ES-I3 (cell line): ENCODE measurements around the gene PCBP3.

Experiments used
- H3K36me3 ChIP-seq: 2 replicates; pipeline ENCODE4 v1.6.1; 2013; ENCODE audit warnings: mild to moderate bottlenecking, low read length, control low read depth, moderate library complexity; ENCODE audit not compliant: insufficient read depth
- H3K4me1 ChIP-seq: 2 replicates; pipeline ENCODE4 v1.6.1; 2013; ENCODE audit warnings: mild to moderate bottlenecking, control low read depth, low read length; ENCODE audit not compliant: insufficient read depth
- H3K9ac ChIP-seq: 2 replicates; pipeline ENCODE4 v1.6.1; 2013; ENCODE audit warnings: low read depth, mild to moderate bottlenecking, low read length, moderate library complexity
- H3K9me3 ChIP-seq: 2 replicates; pipeline ENCODE4 v1.6.1; 2013; ENCODE audit warnings: mild to moderate bottlenecking, low read length, moderate library complexity; ENCODE audit not compliant: control insufficient read depth, insufficient read depth

Gene PCBP3

DNA sequence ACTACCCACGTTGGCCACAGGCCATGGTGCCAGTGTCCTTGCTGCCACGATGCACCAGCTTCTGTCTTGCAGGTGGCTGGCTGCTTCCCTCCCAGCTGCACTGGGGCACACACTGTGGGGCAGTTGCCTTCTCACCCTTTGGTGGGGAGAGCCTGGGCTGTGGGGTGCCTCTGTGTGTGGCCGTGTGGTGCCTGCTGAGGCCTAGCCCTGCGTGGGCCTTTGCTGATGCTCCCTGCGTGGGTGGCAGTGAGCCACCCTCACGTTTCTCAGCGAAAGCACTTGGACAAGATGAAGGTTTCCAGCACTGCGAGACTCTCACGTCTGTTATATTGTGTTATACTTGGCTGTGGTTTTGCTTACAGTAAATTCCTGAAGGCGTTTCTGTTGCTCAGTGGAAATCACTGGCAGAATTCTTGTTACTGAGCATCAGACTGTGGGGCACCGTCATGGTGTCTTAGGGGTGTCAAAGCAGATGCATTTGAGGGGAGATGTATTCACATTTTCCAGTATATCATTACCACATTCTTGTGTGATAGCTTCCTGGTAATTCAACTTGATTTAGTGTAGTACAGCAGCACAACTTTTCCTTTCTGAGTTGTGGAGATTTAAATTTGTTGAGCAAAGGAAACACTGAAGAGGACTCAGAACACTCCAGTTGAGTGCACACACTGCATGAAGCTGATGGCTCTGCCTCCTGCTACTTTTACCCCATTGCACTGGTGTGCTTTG lies 124.7 kb downstream of the PCBP3 start:
- Histone ChIP-seq H3K9me3 (no peaks in the 10 kb centered on the region), H3K9ac (no peak overlapping the region), H3K4me1 (no peaks in the 10 kb centered on the region), H3K36me3 (no peaks in the 10 kb centered on the region)

DNA sequence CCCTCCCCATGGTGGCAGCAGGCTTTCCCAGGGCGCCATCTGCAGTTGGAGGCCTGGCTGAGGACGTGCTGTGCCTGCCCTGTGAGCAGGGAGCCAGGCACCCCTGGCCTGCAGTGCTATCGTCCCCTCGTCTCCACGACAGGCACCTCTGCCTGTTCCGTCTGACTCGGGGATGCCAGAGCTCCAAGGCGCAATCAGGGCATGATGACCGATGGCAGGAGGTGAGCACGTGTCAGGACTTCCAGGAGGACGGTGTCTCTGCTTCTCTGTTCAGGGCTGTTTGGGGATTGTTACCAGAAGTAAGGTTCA lies 125.2 kb downstream of the PCBP3 start:
- Histone ChIP-seq H3K36me3 (no peaks in the 10 kb centered on the region), H3K9ac (no peak overlapping the region), H3K9me3 (no peaks in the 10 kb centered on the region), H3K4me1 (no peaks in the 10 kb centered on the region)

DNA sequence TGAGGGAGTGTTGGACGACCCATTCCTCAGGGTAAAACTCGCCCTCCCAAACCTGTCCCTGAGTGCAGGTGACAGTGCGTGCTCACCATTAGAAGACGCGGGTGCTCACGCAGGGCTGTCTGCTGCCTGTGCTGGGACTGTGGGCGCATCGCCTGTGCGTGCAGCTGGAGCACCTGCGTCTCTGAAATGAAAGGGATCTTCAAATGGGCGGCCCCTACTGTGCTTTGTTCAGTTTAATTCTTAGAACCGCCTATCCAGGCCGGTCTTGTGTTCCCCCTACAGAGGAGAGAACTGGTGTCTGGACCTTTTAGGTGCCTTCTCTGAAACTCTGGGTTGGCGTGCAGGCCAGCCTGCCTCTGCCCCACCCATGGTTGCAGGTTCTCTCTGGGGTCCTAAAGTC lies 125.8 kb downstream of the PCBP3 start:
- Histone ChIP-seq H3K9ac (no peak overlapping the region), H3K36me3 (no peaks in the 10 kb centered on the region), H3K4me1 (no peaks in the 10 kb centered on the region), H3K9me3 (no peaks in the 10 kb centered on the region)

GRCh38 chr21:45769896-45770295 lies 126.4 kb downstream of the PCBP3 start:
- no peaks in the 10 kb centered on the region for H3K9me3 ChIP-seq
- H3K4me1 ChIP-seq: no peaks in the 10 kb centered on the region
- no peaks in the 10 kb centered on the region for H3K36me3 ChIP-seq
- H3K9ac ChIP-seq: no peak overlapping the region

GRCh38 chr21:45772180-45772579 lies 128.7 kb downstream of the PCBP3 start:
- H3K36me3 ChIP-seq: no peaks in the 10 kb centered on the region
- H3K4me1 ChIP-seq: no peaks in the 10 kb centered on the region
- H3K9me3 ChIP-seq: peaks cover 2% of the 10 kb centered on the region; the same call in 1 of the 2 replicates
- H3K9ac ChIP-seq: no peak overlapping the region

DNA sequence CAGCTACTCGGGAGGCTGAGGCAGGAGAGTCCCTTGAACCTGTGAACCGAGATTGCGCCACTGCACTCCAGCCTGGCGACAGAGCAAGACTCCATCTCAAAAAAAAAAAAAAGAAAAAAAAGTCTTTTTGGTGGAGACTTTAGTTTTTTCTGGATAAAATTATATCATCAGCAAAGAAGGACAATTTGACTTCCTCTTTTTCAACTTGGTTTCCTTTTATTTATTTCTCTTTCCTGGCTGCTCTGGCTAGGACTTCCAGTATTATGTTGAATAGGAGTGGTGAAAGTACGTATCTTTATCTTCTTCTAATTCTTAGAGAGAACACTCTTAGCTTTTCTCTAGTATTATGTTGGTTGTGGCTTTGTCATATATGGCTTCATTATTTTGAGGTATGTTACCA lies 130.8 kb downstream of the PCBP3 start:
- Histone ChIP-seq H3K36me3 (no peaks in the 10 kb centered on the region), H3K4me1 (no peaks in the 10 kb centered on the region), H3K9me3 (peaks cover 4% of the 10 kb centered on the region; the same call in 1 of the 2 replicates), H3K9ac (no peak overlapping the region)

GRCh38 chr21:45776971-45777370 lies 133.4 kb downstream of the PCBP3 start:
- Histone ChIP-seq H3K9ac (no peak overlapping the region), H3K36me3 (no peaks in the 10 kb centered on the region), H3K9me3 (peaks cover 4% of the 10 kb centered on the region; the same call in 1 of the 2 replicates), H3K4me1 (no peaks in the 10 kb centered on the region)

GRCh38 chr21:45778686-45779085 lies 135.2 kb downstream of the PCBP3 start:
- Histone ChIP-seq H3K4me1 (no peaks in the 10 kb centered on the region), H3K9me3 (peaks cover 4% of the 10 kb centered on the region; the same call in 1 of the 2 replicates), H3K36me3 (no peaks in the 10 kb centered on the region), H3K9ac (no peak overlapping the region)

GRCh38 chr21:45779226-45779625 lies 135.7 kb downstream of the PCBP3 start:
- Histone ChIP-seq H3K9me3 (peaks cover 4% of the 10 kb centered on the region; the same call in 1 of the 2 replicates), H3K4me1 (no peaks in the 10 kb centered on the region), H3K36me3 (no peaks in the 10 kb centered on the region), H3K9ac (no peak overlapping the region)

DNA sequence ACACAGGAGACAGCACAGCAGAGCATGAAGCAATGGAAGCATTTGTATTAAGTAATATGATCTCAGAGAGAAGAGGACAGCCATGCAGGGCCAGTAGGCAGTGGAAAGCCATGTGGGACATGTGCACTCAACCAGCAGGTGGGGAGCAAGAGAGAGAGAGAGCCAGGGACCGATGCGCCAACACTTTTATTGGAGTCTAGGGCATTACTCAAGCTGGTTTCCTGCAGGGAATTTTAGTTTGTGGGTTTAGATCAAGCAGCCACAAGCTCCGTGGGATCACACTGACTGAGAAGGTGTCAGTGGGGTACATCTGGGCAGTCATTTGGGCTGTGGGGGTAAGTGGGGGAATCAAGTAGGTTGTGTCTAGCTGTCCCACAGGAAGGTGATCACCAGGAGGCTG lies 137.1 kb downstream of the PCBP3 start:
- Histone ChIP-seq H3K9ac (no peak overlapping the region), H3K36me3 (no peaks in the 10 kb centered on the region), H3K9me3 (peaks cover 4% of the 10 kb centered on the region; the same call in 1 of the 2 replicates), H3K4me1 (no peaks in the 10 kb centered on the region)

DNA sequence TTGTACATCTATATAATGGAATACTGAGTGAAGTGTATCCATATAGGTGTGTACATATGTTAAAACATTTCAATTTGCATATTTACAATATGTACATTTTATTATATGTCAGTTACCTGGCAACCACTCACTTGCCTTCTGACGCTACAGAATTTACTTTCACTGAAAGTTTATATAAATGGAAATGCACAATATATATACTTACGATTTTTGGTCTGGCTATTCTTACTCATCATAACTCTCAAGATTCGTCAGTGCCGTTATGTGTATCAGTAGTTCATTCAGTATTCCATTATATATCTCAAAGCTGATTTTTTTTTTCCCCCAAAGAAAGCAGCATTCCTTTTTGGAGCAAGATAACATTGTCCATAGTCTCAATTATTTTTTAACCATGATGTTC lies 138.2 kb downstream of the PCBP3 start:
- Histone ChIP-seq H3K36me3 (no peaks in the 10 kb centered on the region), H3K4me1 (no peaks in the 10 kb centered on the region), H3K9me3 (peaks cover 4% of the 10 kb centered on the region; the same call in 1 of the 2 replicates), H3K9ac (no peak overlapping the region)

DNA sequence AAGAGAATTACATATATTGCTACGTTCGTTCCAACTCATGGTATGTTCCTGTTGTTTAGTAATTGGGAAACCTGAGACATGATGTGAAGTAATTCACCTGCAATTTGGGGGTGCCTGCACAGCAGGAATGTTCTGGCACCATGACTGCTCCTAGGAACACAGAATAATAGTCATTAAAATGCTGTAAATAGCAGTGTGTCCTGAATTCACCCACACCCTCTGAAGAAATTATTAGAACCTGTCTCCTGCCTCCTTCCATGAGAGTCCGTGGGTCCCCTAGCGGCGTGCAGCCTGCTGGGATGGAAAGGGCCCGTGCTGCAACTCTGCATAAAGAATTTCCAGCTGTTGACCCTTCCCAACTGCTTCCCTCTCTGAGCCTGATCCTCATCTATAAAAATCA lies 143.1 kb downstream of the PCBP3 start:
- Histone ChIP-seq H3K36me3 (no peaks in the 10 kb centered on the region), H3K9ac (no peak overlapping the region), H3K4me1 (no peaks in the 10 kb centered on the region), H3K9me3 (no peaks in the 10 kb centered on the region)

GRCh38 chr21:45787371-45787770 lies 143.8 kb downstream of the PCBP3 start:
- Histone ChIP-seq H3K36me3 (no peaks in the 10 kb centered on the region), H3K9ac (no peak overlapping the region), H3K9me3 (no peaks in the 10 kb centered on the region), H3K4me1 (no peaks in the 10 kb centered on the region)

DNA sequence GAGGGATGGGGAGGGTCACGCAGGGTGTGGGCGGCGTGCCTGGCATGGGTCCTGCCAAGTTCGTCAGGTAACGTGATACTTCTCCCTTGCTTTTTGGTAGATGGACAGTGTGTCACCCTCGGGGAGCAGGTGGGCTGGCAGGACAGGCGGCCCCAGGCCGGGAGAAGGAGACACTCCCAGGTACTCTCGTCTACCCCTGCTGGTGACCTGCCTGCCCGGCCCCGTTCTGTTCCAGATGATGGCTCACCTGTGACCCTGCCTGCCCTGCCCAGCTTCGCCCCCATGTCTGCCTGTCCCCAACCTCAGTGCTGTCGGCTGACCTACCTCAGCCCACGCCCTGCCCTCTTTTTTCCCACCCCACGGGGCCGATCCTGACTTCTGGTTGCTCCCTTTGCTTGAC lies 144.7 kb downstream of the PCBP3 start:
- Histone ChIP-seq H3K9ac (no peak overlapping the region), H3K9me3 (no peaks in the 10 kb centered on the region), H3K4me1 (no peaks in the 10 kb centered on the region), H3K36me3 (no peaks in the 10 kb centered on the region)

GRCh38 chr21:45788637-45789506 lies 145.3 kb downstream of the PCBP3 start:
- Histone ChIP-seq H3K36me3 (no peaks in the 10 kb centered on the region), H3K9ac (no peak overlapping the region), H3K9me3 (no peaks in the 10 kb centered on the region), H3K4me1 (no peaks in the 10 kb centered on the region)
